ENCODE results near the gene MARCO. TPM values are rescaled to one million over a fixed set of nuclear protein-coding genes. Genes with fewer than 3 reads are reported as not detected.

Gene MARCO
- total RNA-seq, 1 experiment from 2014 or later, result not detected

DNA sequence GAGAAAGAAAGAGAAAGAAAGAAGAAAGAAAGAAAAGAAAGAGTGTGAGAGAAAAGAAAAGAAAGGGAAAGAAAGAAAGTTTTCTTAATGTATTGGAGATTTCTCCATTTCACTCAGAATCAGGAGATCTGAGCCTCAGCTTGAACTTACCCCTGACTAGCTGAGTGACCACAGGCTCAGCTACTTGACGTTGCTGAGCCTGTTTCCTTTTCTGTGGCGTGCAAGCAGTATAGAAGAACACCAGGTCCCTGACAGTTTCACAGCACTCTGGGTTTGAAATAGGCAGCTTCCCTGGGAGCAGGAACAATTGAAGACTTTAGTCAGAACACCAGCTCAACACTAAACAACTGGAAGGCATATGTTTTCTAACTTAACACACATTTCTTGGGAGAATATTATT lies 44.7 kb downstream of the MARCO start:
- Histone ChIP-seq H3K36me3 (ENCODE audit: low read depth) (no peaks in the 10 kb centered on the region), H3K4me2 (no peak overlapping the region), H2AFZ (no peak overlapping the region), H3K4me1 (replicated peaks; ENCODE audit: insufficient read depth) (peaks cover 44% of the 10 kb centered on the region), H3K4me3 (no peak overlapping the region), H3K27ac (no peak overlapping the region), H4K20me1 (ENCODE audit: insufficient read depth) (no peaks in the 10 kb centered on the region; the same call in 1 of the 2 replicates), H3K27me3 (ENCODE audit: insufficient read depth, low read depth) (no peaks in the 10 kb centered on the region), H3F3A (ENCODE audit: insufficient read depth, low read depth) (peaks cover 13% of the 10 kb centered on the region; the same call in 1 of the 2 replicates), H3K79me2 (ENCODE audit: low read depth) (no peaks in the 10 kb centered on the region), H3K9me3 (ENCODE audit: insufficient read depth, low read depth) (peaks cover 10% of the 10 kb centered on the region), H3K9me2 (ENCODE audit: insufficient read depth) (no peaks in the 10 kb centered on the region)
- ChIA-PET POLR2A (ENCODE audit: unreplicated experiment) (interaction anchor here (0.6 kb wide), 1 partner anchor 9 kb away, joined by 7 read pairs; no protein-coding TSS in a partner anchor), CTCF (no interaction called here)
- BruUV-seq (replicated peaks), result no TSS peak
- intact Hi-C loops (cut with micrococcal nuclease; ENCODE audit: unreplicated experiment), result no loop called here
- DNase-seq, result no peak
- TF ChIP-seq, protein P1, sequence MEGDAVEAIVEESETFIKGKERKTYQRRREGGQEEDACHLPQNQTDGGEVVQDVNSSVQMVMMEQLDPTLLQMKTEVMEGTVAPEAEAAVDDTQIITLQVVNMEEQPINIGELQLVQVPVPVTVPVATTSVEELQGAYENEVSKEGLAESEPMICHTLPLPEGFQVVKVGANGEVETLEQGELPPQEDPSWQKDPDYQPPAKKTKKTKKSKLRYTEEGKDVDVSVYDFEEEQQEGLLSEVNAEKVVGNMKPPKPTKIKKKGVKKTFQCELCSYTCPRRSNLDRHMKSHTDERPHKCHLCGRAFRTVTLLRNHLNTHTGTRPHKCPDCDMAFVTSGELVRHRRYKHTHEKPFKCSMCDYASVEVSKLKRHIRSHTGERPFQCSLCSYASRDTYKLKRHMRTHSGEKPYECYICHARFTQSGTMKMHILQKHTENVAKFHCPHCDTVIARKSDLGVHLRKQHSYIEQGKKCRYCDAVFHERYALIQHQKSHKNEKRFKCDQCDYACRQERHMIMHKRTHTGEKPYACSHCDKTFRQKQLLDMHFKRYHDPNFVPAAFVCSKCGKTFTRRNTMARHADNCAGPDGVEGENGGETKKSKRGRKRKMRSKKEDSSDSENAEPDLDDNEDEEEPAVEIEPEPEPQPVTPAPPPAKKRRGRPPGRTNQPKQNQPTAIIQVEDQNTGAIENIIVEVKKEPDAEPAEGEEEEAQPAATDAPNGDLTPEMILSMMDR (conservative IDR thresholded peaks at IDR 0.05), result no peak
- TF ChIP-seq EZH2 (IDR thresholded peaks at IDR 0.05; ENCODE audit: low read depth), result no peak

DNA sequence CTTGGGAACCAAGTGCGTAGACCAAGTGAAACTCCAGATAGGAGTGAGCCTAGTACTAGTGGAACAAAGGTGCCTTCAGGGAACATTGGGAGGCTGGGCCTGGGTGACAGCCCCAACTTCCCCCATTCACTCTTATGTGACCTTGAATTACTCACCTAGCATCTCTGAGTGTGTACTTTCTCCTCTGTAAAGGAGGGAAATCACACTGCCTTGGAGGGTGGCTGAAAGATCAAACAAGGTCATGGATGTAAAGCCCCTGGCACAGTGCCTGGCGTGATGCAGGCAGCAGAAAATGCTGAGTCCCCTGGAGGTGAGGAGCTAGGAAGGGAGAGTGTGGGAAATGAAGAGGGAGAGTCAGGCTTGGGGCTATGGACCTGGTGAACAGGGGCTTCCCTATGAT lies 45.9 kb downstream of the MARCO start:
- no peak overlapping the region for H3K27ac ChIP-seq
- H3K79me2 ChIP-seq (ENCODE audit: low read depth), result no peaks in the 10 kb centered on the region
- H2AFZ ChIP-seq, result no peak overlapping the region
- ChIA-PET POLR2A (ENCODE audit: unreplicated experiment) (no interaction called here), CTCF (no interaction called here)
- DNase-seq, result peak in 1 of 2 experiments; percentile 69
- H3K27me3 ChIP-seq (ENCODE audit: insufficient read depth, low read depth), result no peaks in the 10 kb centered on the region
- no peaks in the 10 kb centered on the region for H3K36me3 ChIP-seq (ENCODE audit: low read depth)
- H3K9me3 ChIP-seq (ENCODE audit: insufficient read depth, low read depth), result peaks cover 10% of the 10 kb centered on the region
- H3K9me2 ChIP-seq (ENCODE audit: insufficient read depth), result no peaks in the 10 kb centered on the region
- H3K4me2 ChIP-seq, result peak overlapping the region; percentile 5; the same call in 1 of the 2 replicates
- no TSS peak for BruUV-seq (replicated peaks)
- TF ChIP-seq, protein P1 (conservative IDR thresholded peaks at IDR 0.05), result no peak
- TF ChIP-seq EZH2 (IDR thresholded peaks at IDR 0.05; ENCODE audit: low read depth), result no peak
- peaks cover 52% of the 10 kb centered on the region for H3K4me1 ChIP-seq (replicated peaks; ENCODE audit: insufficient read depth)
- H3K4me3 ChIP-seq, result no peak overlapping the region
- H3F3A ChIP-seq (ENCODE audit: insufficient read depth, low read depth), result peaks cover 13% of the 10 kb centered on the region; the same call in 1 of the 2 replicates
- H4K20me1 ChIP-seq (ENCODE audit: insufficient read depth), result no peaks in the 10 kb centered on the region; the same call in 1 of the 2 replicates
- intact Hi-C loops (cut with micrococcal nuclease; ENCODE audit: unreplicated experiment), result no loop called here

DNA sequence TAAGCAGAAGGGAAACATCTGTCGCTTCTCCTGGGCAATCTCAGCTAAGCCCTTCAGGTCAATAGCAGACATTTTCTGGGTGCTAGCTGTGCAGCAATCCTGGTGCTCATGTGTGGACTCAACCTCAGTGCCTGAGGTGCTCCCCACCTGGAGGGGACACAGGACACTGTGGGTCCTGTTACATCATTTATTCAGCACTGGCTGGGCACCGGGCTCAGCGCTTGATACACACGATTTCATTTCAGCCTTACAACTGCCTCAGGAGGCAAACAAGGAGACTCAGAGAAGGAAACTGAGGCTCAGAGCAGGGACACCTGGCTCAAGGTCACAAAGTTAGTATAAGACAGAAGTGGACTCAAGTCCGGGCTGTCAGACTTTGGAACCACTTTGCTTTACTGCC lies 46.7 kb downstream of the MARCO start:
- intact Hi-C loops (cut with micrococcal nuclease; ENCODE audit: unreplicated experiment), result no loop called here
- peak overlapping the region; percentile 82 for H3K27ac ChIP-seq
- ChIA-PET CTCF (no interaction called here), POLR2A (ENCODE audit: unreplicated experiment) (no interaction called here)
- no peak overlapping the region for H3K4me3 ChIP-seq
- no peaks in the 10 kb centered on the region for H3K9me2 ChIP-seq (ENCODE audit: insufficient read depth)
- H3F3A ChIP-seq (ENCODE audit: insufficient read depth, low read depth), result peaks cover 18% of the 10 kb centered on the region
- H3K9me3 ChIP-seq (ENCODE audit: insufficient read depth, low read depth), result peaks cover 10% of the 10 kb centered on the region
- no peak for DNase-seq
- BruUV-seq (replicated peaks), result no TSS peak
- H4K20me1 ChIP-seq (ENCODE audit: insufficient read depth), result no peaks in the 10 kb centered on the region; the same call in 1 of the 2 replicates
- H3K4me1 ChIP-seq (replicated peaks; ENCODE audit: insufficient read depth), result peaks cover 60% of the 10 kb centered on the region
- peak overlapping the region; percentile 55 for H3K4me2 ChIP-seq
- H3K36me3 ChIP-seq (ENCODE audit: low read depth), result no peaks in the 10 kb centered on the region
- no peak overlapping the region for H2AFZ ChIP-seq
- H3K79me2 ChIP-seq (ENCODE audit: low read depth), result no peaks in the 10 kb centered on the region
- H3K27me3 ChIP-seq (ENCODE audit: insufficient read depth, low read depth), result no peaks in the 10 kb centered on the region
- TF ChIP-seq EZH2 (IDR thresholded peaks at IDR 0.05; ENCODE audit: low read depth), result no peak
- TF ChIP-seq, protein P1 (conservative IDR thresholded peaks at IDR 0.05), result no peak

Measured in PC-9 (cell line).